Suprapubic skin (tissue), 3 donors: Measurements from ENCODE around the gene MYO16.

ENCODE experiments used
- CTCF ChIP-seq, 2 donors: fragments of 200-600 bp in 1 of 2; fragments of 450-650 bp in 1 of 2; sonication (generic) in 1 of 2; IDR thresholded peaks; one replicate each; pipeline ENCODE4 v1.5.1; 2016 to 2019; ENCODE audit warnings: antibody characterized with exemption in 2 of 2, mild to moderate bottlenecking in 1 of 2, moderate library complexity in 1 of 2
- POLR2A ChIP-seq, 2 donors: fragments of 450-650 bp; IDR thresholded peaks; one replicate each; pipeline ENCODE4 v1.6.1; 2017; ENCODE audit warnings: antibody characterized with exemption in 2 of 2, mild to moderate bottlenecking in 2 of 2, moderate library complexity in 2 of 2

- TF ChIP-seq POLR2A (IDR thresholded peaks at IDR 0.05), result no peak
- no peak for TF ChIP-seq CTCF (IDR thresholded peaks at IDR 0.05)
These were observed 71.2 kb downstream of the MYO16 start for GRCh38 chr13:108700422-108701170.
